ENCODE measurements around the gene SGF29. TPM values are rescaled to one million over a fixed set of nuclear protein-coding genes. Genes with fewer than 3 reads are reported as not detected.
"Not testable (repeated sequence)": the region's sequence is repeated elsewhere in the genome, so short reads cannot be mapped to it uniquely, and the experiment has no call there.

SGF29 gene
- total and polyA plus RNA-seq, 2 of the 8 experiments (the other 6 are each of a cell fraction or from before 2014, with no cell fraction given) = 3.1 to 22.7 TPM

GRCh38 chr16:28544998-28545397, 8.7 kb upstream of the SGF29 start (continued):
- TF ChIP-seq TAF7 (optimal IDR thresholded peaks at IDR 0.05; ENCODE audit: borderline replicate concordance, low read depth, low read length) (no peak), RAD21 (IDR thresholded peaks at IDR 0.05 in 1 of 2, conservative IDR thresholded peaks at IDR 0.05 in 1 of 2; ENCODE audit: low read depth in 2 of 2, low read length in 2 of 2) (no peak), RBBP5 (IDR thresholded peaks at IDR 0.05; ENCODE audit: borderline replicate concordance, low read depth, low read length) (no peak)

GRCh38 chr16:28545964-28546363, 7.8 kb upstream of the SGF29 start:
- DNase-seq (ENCODE audit: low read depth in 1 of 2, low spot score in 2 of 2); H3K27ac ChIP-seq (ENCODE audit: low read depth, low read length); H3K4me3 ChIP-seq (ENCODE audit: extremely low read depth in 1 of 4, insufficient read depth in 2 of 4, low read depth in 3 of 4, low read length in 4 of 4); H4K91ac ChIP-seq (replicated peaks; ENCODE audit: insufficient read length, low read length); H3K4me2 ChIP-seq (ENCODE audit: insufficient read depth in 1 of 2, low read depth in 2 of 2, low read length in 2 of 2); H3K4ac ChIP-seq (replicated peaks; ENCODE audit: insufficient read length, low read depth, low read length); H3K79me2 ChIP-seq (ENCODE audit: control insufficient read depth in 1 of 2, insufficient read depth in 2 of 2, low read length in 2 of 2); H4K20me1 ChIP-seq (replicated peaks in 1 of 2; ENCODE audit: control insufficient read depth in 1 of 2, insufficient read depth in 2 of 2, low read length in 2 of 2); H4K5ac ChIP-seq (ENCODE audit: insufficient read length, low read depth, low read length); H3K36me3 ChIP-seq (ENCODE audit: control insufficient read depth in 2 of 4, insufficient read depth in 4 of 4, low read length in 3 of 4); H2BK120ac ChIP-seq (replicated peaks; ENCODE audit: low read depth, low read length); H2BK15ac ChIP-seq (ENCODE audit: low read length); H3K79me1 ChIP-seq (ENCODE audit: low read depth, low read length); H2AK5ac ChIP-seq (ENCODE audit: low read depth, low read length); H3K23ac ChIP-seq (ENCODE audit: insufficient read length); H3K23me2 ChIP-seq (ENCODE audit: low read depth, low read length); H2BK5ac ChIP-seq (ENCODE audit: low read depth, low read length); CTCF ChIA-PET (ENCODE audit: partially characterized antibody); H4K8ac ChIP-seq (ENCODE audit: extremely low read depth, insufficient read depth, low read length); H3K27me3 ChIP-seq (replicated peaks in 1 of 4; ENCODE audit: control insufficient read depth in 3 of 4, extremely low read depth in 1 of 4, insufficient read depth in 3 of 4, low read length in 3 of 4); H3K56ac ChIP-seq (replicated peaks; ENCODE audit: insufficient read length, low read depth, low read length); FAIRE-seq; H3K9ac ChIP-seq (replicated peaks in 1 of 4; ENCODE audit: extremely low read depth in 1 of 4, low read depth in 3 of 4, low read length in 3 of 4); H3K4me1 ChIP-seq (replicated peaks in 1 of 4; ENCODE audit: control insufficient read depth in 3 of 4, insufficient read depth in 4 of 4, low read length in 3 of 4); H3K18ac ChIP-seq (ENCODE audit: extremely low read depth, low read length); H3K14ac ChIP-seq (ENCODE audit: insufficient read length); H2BK12ac ChIP-seq (ENCODE audit: low read depth, low read length); H2BK20ac ChIP-seq (ENCODE audit: low read length); H2AFZ ChIP-seq (ENCODE audit: low read length); POLR2A ChIA-PET (ENCODE audit: partially characterized antibody); H3K9me3 ChIP-seq (ENCODE audit: insufficient read depth in 2 of 2, low read depth in 1 of 2, low read length in 1 of 2): not testable (repeated sequence)
- WGBS, 2 experiments (ENCODE audit: extremely low coverage in 1 of 2, insufficient coverage in 1 of 2, insufficient read length in 1 of 2, insufficient replicate concordance in 2 of 2, low coverage in 1 of 2, low lambda C conversion rate in 2 of 2, missing lambda C conversion rate in 1 of 2) = 93% methylated on average over 6 of the region's 7 CpGs; no CpG with 5 or more reads in 1 of the 2 experiments

All from H1 (cell line).